Body of pancreas (tissue), 4 donors: ENCODE results near the gene NDNF.

Experiments
- POLR2A ChIP-seq, 3 donors: fragments of 450-650 bp; IDR thresholded peaks; one replicate each; pipeline ENCODE4 v1.6.1; 2016; ENCODE audit warnings: antibody characterized with exemption in 3 of 3, mild to moderate bottlenecking in 2 of 3
- TF ChIP-seq, protein P1 (sequence below), 7 experiments: fragments of 450-650 bp in 4 of 7; fragments of 200-600 bp in 3 of 7; sonication (generic) in 3 of 7; IDR thresholded peaks; one replicate each; pipeline ENCODE4 v1.5.1; 2016 to 2019; ENCODE audit warnings: antibody characterized with exemption in 7 of 7

DNA sequence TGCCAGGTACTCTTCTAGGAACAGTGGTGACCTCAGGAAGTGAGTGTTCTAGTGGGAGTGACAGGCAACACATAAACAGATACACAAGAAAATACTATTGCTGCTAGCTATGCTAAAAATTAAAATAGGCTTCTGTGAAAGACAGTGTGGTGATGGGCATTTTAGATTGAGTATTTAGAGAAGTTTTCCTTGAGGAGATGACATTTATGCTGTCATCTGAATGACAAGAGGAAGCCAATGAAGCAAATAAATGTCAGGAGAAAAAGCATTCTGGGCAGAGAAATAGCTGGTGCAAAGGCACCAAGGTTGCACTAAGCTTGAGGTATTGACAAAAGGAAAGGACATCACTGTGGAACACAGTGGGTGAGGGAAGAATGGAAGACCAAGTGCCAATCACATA, 18.0 kb downstream of the NDNF start:
- no peak for TF ChIP-seq POLR2A (IDR thresholded peaks at IDR 0.05)
- TF ChIP-seq, protein P1, sequence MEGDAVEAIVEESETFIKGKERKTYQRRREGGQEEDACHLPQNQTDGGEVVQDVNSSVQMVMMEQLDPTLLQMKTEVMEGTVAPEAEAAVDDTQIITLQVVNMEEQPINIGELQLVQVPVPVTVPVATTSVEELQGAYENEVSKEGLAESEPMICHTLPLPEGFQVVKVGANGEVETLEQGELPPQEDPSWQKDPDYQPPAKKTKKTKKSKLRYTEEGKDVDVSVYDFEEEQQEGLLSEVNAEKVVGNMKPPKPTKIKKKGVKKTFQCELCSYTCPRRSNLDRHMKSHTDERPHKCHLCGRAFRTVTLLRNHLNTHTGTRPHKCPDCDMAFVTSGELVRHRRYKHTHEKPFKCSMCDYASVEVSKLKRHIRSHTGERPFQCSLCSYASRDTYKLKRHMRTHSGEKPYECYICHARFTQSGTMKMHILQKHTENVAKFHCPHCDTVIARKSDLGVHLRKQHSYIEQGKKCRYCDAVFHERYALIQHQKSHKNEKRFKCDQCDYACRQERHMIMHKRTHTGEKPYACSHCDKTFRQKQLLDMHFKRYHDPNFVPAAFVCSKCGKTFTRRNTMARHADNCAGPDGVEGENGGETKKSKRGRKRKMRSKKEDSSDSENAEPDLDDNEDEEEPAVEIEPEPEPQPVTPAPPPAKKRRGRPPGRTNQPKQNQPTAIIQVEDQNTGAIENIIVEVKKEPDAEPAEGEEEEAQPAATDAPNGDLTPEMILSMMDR (IDR thresholded peaks at IDR 0.05), result no peak
